ENCODE results near the gene RBBP8NL. TPM values are rescaled to one million over a fixed set of nuclear protein-coding genes. Genes with fewer than 3 reads are reported as not detected.
A peak's percentile ranks its signal among the peaks of the same experiment; 100 is the strongest.

Gene RBBP8NL
- total and polyA plus RNA-seq, 2 donors (not counting 1 experiment from before 2014, with no cell fraction given): not detected

DNA sequence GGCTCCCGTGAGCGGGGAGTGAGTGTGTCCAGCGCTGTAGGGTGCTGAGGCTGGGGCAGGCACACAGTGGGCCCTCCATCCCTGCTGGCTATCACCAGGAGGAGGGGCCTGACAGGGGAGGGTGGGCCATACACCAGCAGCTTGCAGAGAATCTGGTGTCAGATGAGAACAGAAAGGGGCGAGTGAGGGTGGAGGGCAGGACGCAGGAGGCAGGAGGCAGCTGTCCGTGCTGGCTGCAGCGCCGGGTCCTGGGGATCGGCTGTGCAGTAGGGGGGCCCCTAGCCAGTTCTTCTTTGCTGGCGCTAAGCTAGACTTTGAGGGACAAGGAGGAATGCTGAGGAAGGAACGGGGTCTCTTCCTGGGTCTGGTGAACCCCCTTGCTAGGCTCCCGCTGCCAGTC lies 18.7 kb downstream of the RBBP8NL start:
- H3K79me2 ChIP-seq (ENCODE audit: control insufficient read depth, insufficient read depth, low read length): peaks cover 2% of the 10 kb centered on the region
- no peak for TF ChIP-seq EZH2 (IDR thresholded peaks at IDR 0.05; ENCODE audit: low read length, missing control alignments)
- TF ChIP-seq, protein P1, sequence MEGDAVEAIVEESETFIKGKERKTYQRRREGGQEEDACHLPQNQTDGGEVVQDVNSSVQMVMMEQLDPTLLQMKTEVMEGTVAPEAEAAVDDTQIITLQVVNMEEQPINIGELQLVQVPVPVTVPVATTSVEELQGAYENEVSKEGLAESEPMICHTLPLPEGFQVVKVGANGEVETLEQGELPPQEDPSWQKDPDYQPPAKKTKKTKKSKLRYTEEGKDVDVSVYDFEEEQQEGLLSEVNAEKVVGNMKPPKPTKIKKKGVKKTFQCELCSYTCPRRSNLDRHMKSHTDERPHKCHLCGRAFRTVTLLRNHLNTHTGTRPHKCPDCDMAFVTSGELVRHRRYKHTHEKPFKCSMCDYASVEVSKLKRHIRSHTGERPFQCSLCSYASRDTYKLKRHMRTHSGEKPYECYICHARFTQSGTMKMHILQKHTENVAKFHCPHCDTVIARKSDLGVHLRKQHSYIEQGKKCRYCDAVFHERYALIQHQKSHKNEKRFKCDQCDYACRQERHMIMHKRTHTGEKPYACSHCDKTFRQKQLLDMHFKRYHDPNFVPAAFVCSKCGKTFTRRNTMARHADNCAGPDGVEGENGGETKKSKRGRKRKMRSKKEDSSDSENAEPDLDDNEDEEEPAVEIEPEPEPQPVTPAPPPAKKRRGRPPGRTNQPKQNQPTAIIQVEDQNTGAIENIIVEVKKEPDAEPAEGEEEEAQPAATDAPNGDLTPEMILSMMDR (conservative IDR thresholded peaks at IDR 0.05 in 1 of 2, IDR thresholded peaks at IDR 0.05 in 1 of 2; ENCODE audit: low read depth in 1 of 2, low read length in 2 of 2): no peak
- no peak overlapping the region for H3K27ac ChIP-seq (ENCODE audit: insufficient read depth, low read length)
- H3K9ac ChIP-seq (ENCODE audit: insufficient read depth, low read length): no peak overlapping the region
- H3K36me3 ChIP-seq (ENCODE audit: control insufficient read depth, insufficient read depth, low read length): no peaks in the 10 kb centered on the region
- no peak for DNase-seq (ENCODE audit: low read depth in 2 of 2)
- H2AFZ ChIP-seq (ENCODE audit: low read length): no peak overlapping the region
- no peak overlapping the region for H3K4me3 ChIP-seq (replicated peaks in 1 of 4; ENCODE audit: control extremely low read depth in 1 of 4, insufficient read depth in 1 of 4, low read depth in 3 of 4, low read length in 4 of 4)
- H3K4me1 ChIP-seq (ENCODE audit: control insufficient read depth, extremely low read depth, insufficient read depth, low read length): peaks cover 11% of the 10 kb centered on the region
- H4K20me1 ChIP-seq (ENCODE audit: control insufficient read depth, extremely low read depth, insufficient read depth, low read length): no peaks in the 10 kb centered on the region
- no peak overlapping the region for H3K4me2 ChIP-seq (ENCODE audit: extremely low read depth, insufficient read depth, low read length)
- H3K27me3 ChIP-seq (ENCODE audit: control insufficient read depth, insufficient read depth, low read length): no peaks in the 10 kb centered on the region
- H3K9me3 ChIP-seq (ENCODE audit: control insufficient read depth, insufficient read depth, low read depth, low read length): no peaks in the 10 kb centered on the region

DNA sequence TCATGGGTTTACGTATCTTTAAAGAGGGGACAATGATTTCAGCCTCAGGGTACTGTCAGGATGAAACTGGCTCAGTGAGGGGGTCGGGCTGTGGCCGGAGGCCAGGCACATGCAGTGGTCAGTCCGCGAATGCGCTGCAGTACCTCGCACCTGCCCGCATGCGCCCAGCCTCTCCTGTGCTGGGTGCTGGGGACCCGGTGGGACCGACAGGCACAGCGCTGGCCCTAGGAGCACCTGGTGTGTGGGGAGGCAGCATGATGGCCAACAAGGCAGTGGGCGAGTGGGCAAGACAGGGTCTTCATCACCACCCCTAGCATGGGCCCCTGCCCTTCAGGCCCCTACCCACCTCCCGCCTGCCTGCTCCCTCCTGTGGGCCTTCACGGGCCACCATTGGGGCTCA lies 19.3 kb downstream of the RBBP8NL start:
- no peaks in the 10 kb centered on the region for H3K27me3 ChIP-seq (ENCODE audit: control insufficient read depth, insufficient read depth, low read length)
- H3K36me3 ChIP-seq (ENCODE audit: control insufficient read depth, insufficient read depth, low read length): no peaks in the 10 kb centered on the region
- peaks cover 11% of the 10 kb centered on the region for H3K4me1 ChIP-seq (ENCODE audit: control insufficient read depth, extremely low read depth, insufficient read depth, low read length)
- H3K27ac ChIP-seq (ENCODE audit: insufficient read depth, low read length): no peak overlapping the region
- H3K9ac ChIP-seq (ENCODE audit: insufficient read depth, low read length): no peak overlapping the region
- H3K9me3 ChIP-seq (ENCODE audit: control insufficient read depth, insufficient read depth, low read depth, low read length): no peaks in the 10 kb centered on the region
- no peak overlapping the region for H2AFZ ChIP-seq (ENCODE audit: low read length)
- H4K20me1 ChIP-seq (ENCODE audit: control insufficient read depth, extremely low read depth, insufficient read depth, low read length): no peaks in the 10 kb centered on the region
- DNase-seq (ENCODE audit: low read depth in 2 of 2): no peak
- H3K4me3 ChIP-seq (replicated peaks in 1 of 4; ENCODE audit: control extremely low read depth in 1 of 4, insufficient read depth in 1 of 4, low read depth in 3 of 4, low read length in 4 of 4): no peak overlapping the region
- TF ChIP-seq EZH2 (IDR thresholded peaks at IDR 0.05; ENCODE audit: low read length, missing control alignments): no peak
- TF ChIP-seq, protein P1 (conservative IDR thresholded peaks at IDR 0.05 in 1 of 2, IDR thresholded peaks at IDR 0.05 in 1 of 2; ENCODE audit: low read depth in 1 of 2, low read length in 2 of 2): no peak
- H3K4me2 ChIP-seq (ENCODE audit: extremely low read depth, insufficient read depth, low read length): no peak overlapping the region
- peaks cover 2% of the 10 kb centered on the region for H3K79me2 ChIP-seq (ENCODE audit: control insufficient read depth, insufficient read depth, low read length)

DNA sequence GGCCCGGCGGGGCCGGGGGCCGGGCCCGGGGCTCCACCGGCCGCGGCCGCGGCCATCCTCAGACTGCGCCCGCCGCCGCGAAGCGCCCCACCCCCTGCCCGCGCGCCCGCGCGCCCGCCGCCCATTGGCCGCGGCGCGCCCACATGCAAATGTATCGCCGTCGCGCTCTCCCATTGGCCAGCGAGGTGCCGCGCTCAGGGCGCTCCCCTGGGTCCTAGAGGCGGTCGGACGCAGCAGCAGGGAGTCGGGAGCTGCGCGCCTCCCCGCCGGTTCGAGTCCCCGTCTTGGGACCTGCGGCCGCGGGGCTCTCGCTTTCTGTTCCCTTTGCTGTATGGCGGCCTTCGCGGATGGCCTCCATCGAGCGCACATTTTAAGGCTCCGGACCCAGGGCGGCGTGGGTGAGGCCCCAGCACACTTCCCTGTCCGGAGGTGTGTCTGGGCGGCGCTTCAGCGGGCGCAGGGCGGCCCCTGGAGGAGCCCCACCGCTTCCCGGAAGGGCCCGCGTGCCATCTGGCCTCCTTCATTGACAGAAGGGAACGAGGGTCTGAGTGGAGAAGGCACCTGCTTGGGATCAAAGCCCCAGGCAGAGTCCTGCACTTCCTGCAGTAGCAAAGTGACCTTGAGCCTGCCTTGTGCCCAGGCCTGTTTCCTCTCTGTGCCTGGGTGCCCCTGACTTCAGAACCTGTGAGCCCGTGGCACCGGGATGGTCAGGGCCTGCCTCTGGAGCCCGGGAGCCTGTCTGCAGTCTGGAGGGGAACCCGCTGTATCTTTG lies 19.9 kb downstream of the RBBP8NL start, which contains the start of gene CABLES2:
Gene CABLES2 (minus strand): TSS at position 65 of the 772 bp plus-strand sequence. CDS start 9 bp downstream, at position 56.
- Histone ChIP-seq H4K20me1 (ENCODE audit: control insufficient read depth, extremely low read depth, insufficient read depth, low read length) (no peaks in the 10 kb centered on the region), H3K4me3 (replicated peaks in 1 of 4; ENCODE audit: control extremely low read depth in 1 of 4, insufficient read depth in 1 of 4, low read depth in 3 of 4, low read length in 4 of 4) (peak within 1 kb of the TSS; percentile 51 to 67 (median 62)), H3K4me1 (ENCODE audit: control insufficient read depth, extremely low read depth, insufficient read depth, low read length) (peaks cover 11% of the 10 kb centered on the region), H3K27ac (ENCODE audit: insufficient read depth, low read length) (peak within 1 kb of the TSS; percentile 59), H2AFZ (ENCODE audit: low read length) (peak within 1 kb of the TSS; percentile 78), H3K9ac (ENCODE audit: insufficient read depth, low read length) (peak within 1 kb of the TSS; percentile 53), H3K4me2 (ENCODE audit: extremely low read depth, insufficient read depth, low read length) (peak within 1 kb of the TSS; percentile 97), H3K9me3 (ENCODE audit: control insufficient read depth, insufficient read depth, low read depth, low read length) (no peaks in the 10 kb centered on the region), H3K36me3 (ENCODE audit: control insufficient read depth, insufficient read depth, low read length) (no peaks in the 10 kb centered on the region), H3K27me3 (ENCODE audit: control insufficient read depth, insufficient read depth, low read length) (no peaks in the 10 kb centered on the region), H3K79me2 (ENCODE audit: control insufficient read depth, insufficient read depth, low read length) (peaks cover 2% of the 10 kb centered on the region)
- no peak for TF ChIP-seq EZH2 (IDR thresholded peaks at IDR 0.05; ENCODE audit: low read length, missing control alignments)
- TF ChIP-seq, protein P1 (conservative IDR thresholded peaks at IDR 0.05 in 1 of 2, IDR thresholded peaks at IDR 0.05 in 1 of 2; ENCODE audit: low read depth in 1 of 2, low read length in 2 of 2): no peak
- DNase-seq (ENCODE audit: low read depth in 2 of 2): peak; percentile 92 to 94

Data from fibroblast of lung (primary cell).